Measurements from ENCODE around the gene ZNF841. TPM values are rescaled to one million over a fixed set of nuclear protein-coding genes. Genes with fewer than 3 reads are reported as not detected.
"Not testable (repeated sequence)": the region's sequence is repeated elsewhere in the genome, so short reads cannot be mapped to it uniquely, and the experiment has no call there.

The ZNF841 gene
- total and polyA plus RNA-seq, 2 experiments from 2014 or later = 7.3 to 24.5 TPM

DNA sequence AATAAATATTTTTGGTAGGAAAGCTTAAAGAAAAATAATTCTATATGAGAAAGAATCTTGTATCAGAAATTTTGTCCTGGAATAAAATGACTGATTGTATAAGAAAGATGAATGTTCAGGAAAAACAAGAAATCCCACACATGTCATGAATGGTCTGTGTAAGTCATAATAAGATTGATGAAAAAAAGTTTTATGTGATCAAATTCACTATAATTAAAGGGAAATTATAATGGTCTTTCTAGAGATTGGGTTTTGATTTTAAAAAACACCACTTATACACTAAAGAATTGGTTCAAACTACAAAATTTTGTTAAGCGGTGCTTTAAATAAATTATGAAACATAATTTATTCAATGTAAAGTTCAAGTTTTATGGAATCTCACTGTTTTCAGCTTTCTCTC lies 7.2 kb upstream of the ZNF841 start:
- Histone ChIP-seq H3K36me3 (ENCODE audit: low read depth) (no peaks in the 10 kb centered on the region), H3K9ac (no peak overlapping the region), H3K27me3 (replicated peaks; ENCODE audit: insufficient read depth) (no peaks in the 10 kb centered on the region), H3K4me3 (no peak overlapping the region), H3K4me2 (ENCODE audit: unreplicated experiment) (no peak overlapping the region), H3K27ac (no peak overlapping the region), H2AFZ (no peak overlapping the region), H3K79me2 (ENCODE audit: insufficient read depth) (no peaks in the 10 kb centered on the region), H3K4me1 (ENCODE audit: insufficient read depth) (no peaks in the 10 kb centered on the region), H3K9me3 (ENCODE audit: low read depth) (no peaks in the 10 kb centered on the region), H3K9me2 (ENCODE audit: insufficient read depth) (no peaks in the 10 kb centered on the region), H3F3A (ENCODE audit: insufficient read depth) (no peaks in the 10 kb centered on the region), H4K20me1 (ENCODE audit: insufficient read depth) (no peaks in the 10 kb centered on the region)
- TF ChIP-seq EZH2 (IDR thresholded peaks at IDR 0.05; ENCODE audit: insufficient read depth, poor library complexity, severe bottlenecking) = no peak
- no peak for TF ChIP-seq EZH2phosphoT487 (IDR thresholded peaks at IDR 0.05; ENCODE audit: insufficient read depth, low read depth)
- in situ Hi-C loops (cut with MboI) = no loop called here
- WGBS, 2 experiments (ENCODE audit: low coverage in 1 of 2, low lambda C conversion rate in 2 of 2, missing lambda C conversion rate in 2 of 2) = 79 to 81% methylated on average over 1 of the region's 1 CpG
- DNase-seq = no peak

DNA sequence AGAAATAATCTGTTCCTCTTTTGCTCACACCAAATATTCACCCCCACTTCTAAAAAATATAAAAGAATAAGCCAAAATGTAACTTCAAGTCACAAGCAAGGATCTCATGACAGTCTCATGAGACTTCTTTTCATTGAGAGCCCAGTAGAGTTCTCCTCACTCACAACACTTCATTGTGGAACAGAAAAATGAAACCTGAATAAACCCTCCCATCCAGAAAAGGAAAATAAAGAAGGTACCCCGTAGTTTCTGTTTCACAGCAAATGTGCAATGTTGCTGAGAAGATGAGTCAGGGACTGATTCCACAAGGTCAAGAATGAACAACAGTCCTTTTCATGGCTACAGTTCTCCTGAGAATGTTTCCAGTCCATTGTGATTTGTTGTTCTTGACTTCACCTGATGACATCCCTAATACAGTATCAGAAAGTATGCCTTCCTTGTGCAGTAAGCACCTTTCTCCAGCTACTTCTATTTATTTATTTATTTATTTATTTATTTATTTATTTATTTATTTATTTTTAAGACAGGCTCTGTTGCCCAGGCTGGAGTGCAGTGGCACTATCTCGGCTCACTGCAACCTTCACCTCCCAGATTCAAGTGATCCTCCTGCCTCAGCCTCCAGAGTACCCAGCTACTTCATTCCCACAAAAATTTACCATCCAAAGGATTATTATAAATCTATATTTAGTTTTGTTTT lies 6.4 kb upstream of the ZNF841 start:
- 48 to 54% methylated on average over 2 of the region's 2 CpGs for WGBS, 2 experiments (ENCODE audit: low coverage in 1 of 2, low lambda C conversion rate in 2 of 2, missing lambda C conversion rate in 2 of 2)
- H3K9ac ChIP-seq = no peak overlapping the region
- H3F3A ChIP-seq (ENCODE audit: insufficient read depth) = no peaks in the 10 kb centered on the region
- no peak for TF ChIP-seq EZH2phosphoT487 (IDR thresholded peaks at IDR 0.05; ENCODE audit: insufficient read depth, low read depth)
- TF ChIP-seq EZH2 (IDR thresholded peaks at IDR 0.05; ENCODE audit: insufficient read depth, poor library complexity, severe bottlenecking) = no peak
- no peak overlapping the region for H3K27ac ChIP-seq
- H3K9me3 ChIP-seq (ENCODE audit: low read depth) = no peaks in the 10 kb centered on the region
- no peak for DNase-seq
- in situ Hi-C loops (cut with MboI) = no loop called here
- no peaks in the 10 kb centered on the region for H3K4me1 ChIP-seq (ENCODE audit: insufficient read depth)
- H3K36me3 ChIP-seq (ENCODE audit: low read depth) = no peaks in the 10 kb centered on the region
- H3K27me3 ChIP-seq (replicated peaks; ENCODE audit: insufficient read depth) = no peaks in the 10 kb centered on the region
- no peak overlapping the region for H3K4me2 ChIP-seq (ENCODE audit: unreplicated experiment)
- H3K79me2 ChIP-seq (ENCODE audit: insufficient read depth) = no peaks in the 10 kb centered on the region
- H3K9me2 ChIP-seq (ENCODE audit: insufficient read depth) = no peaks in the 10 kb centered on the region
- H4K20me1 ChIP-seq (ENCODE audit: insufficient read depth) = no peaks in the 10 kb centered on the region
- H2AFZ ChIP-seq = no peak overlapping the region
- no peak overlapping the region for H3K4me3 ChIP-seq

DNA sequence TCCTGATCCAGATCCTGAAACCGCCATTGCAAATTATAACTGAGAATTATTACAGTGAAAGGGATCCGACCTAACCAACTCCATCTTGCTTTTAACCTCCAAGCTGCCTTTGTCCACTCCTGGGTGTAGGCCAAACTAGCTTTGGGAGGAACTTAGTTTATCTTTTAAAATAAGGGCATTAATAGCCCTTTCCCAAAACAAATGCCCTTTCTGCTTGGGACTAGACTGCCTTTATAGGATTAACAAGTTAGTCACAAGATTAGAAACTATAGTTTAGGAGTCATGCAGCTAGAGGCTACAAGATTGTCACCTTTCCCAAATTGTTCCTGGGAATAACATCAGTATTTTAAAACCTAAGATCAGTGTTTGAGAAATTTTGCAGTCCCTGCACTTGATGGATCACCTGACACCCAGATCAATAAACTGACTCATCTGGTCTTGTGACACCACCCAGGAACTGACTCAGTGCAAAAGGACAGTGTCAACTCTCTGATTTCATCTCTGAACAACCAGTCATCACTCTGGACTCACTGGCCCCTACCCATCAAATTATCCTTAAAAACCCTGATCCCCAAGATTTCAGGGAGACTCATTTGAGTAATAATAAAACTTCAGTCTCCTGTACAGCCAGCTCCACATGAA lies 4.1 kb upstream of the ZNF841 start:
- Histone ChIP-seq H3K79me2 (ENCODE audit: insufficient read depth) (peaks cover 9% of the 10 kb centered on the region), H3K27me3 (replicated peaks; ENCODE audit: insufficient read depth) (no peaks in the 10 kb centered on the region), H3K9me3 (ENCODE audit: low read depth) (no peaks in the 10 kb centered on the region), H3K4me3 (no peak overlapping the region), H3F3A (ENCODE audit: insufficient read depth) (peaks cover 9% of the 10 kb centered on the region), H3K36me3 (ENCODE audit: low read depth) (no peaks in the 10 kb centered on the region), H3K4me1 (ENCODE audit: insufficient read depth) (no peaks in the 10 kb centered on the region), H3K9me2 (ENCODE audit: insufficient read depth) (no peaks in the 10 kb centered on the region), H4K20me1 (ENCODE audit: insufficient read depth) (no peaks in the 10 kb centered on the region), H2AFZ (no peak overlapping the region), H3K27ac (no peak overlapping the region), H3K4me2 (ENCODE audit: unreplicated experiment) (no peak overlapping the region), H3K9ac (no peak overlapping the region)
- in situ Hi-C loops (cut with MboI) = no loop called here
- WGBS, 2 experiments (ENCODE audit: low coverage in 1 of 2, low lambda C conversion rate in 2 of 2, missing lambda C conversion rate in 2 of 2) = 68 to 81% methylated on average over 2 of the region's 2 CpGs
- TF ChIP-seq EZH2 (IDR thresholded peaks at IDR 0.05; ENCODE audit: insufficient read depth, poor library complexity, severe bottlenecking) = no peak
- TF ChIP-seq EZH2phosphoT487 (IDR thresholded peaks at IDR 0.05; ENCODE audit: insufficient read depth, low read depth) = no peak
- DNase-seq = no peak

DNA sequence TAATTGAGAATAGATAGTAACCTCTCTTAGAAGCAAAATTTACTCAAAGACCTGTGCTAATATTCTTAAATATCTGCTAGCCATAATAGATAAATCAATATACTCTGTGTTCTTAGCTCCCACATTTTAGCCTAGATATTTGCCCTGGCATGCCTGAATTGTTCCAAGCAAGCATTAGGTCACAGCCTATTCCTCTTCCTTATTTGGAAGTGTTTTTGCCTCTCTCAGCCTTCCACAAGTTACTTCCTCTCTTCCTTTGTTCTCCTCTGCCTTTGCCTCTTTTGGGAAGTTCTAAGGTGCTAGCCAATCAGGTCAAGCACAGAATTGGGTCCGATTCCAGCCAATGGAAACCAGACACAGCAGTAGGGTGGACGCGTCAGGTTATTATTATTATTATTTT lies 851 bp upstream of the ZNF841 start:
- H3K9ac ChIP-seq; H3K9me3 ChIP-seq (ENCODE audit: low read depth); H3K4me1 ChIP-seq (ENCODE audit: insufficient read depth); H3K9me2 ChIP-seq (ENCODE audit: insufficient read depth); in situ Hi-C loops (cut with MboI); H3K27me3 ChIP-seq (replicated peaks; ENCODE audit: insufficient read depth); H4K20me1 ChIP-seq (ENCODE audit: insufficient read depth); H3K4me3 ChIP-seq; DNase-seq: not testable (repeated sequence)
- peak overlapping the region; percentile 46 for H3K4me2 ChIP-seq (ENCODE audit: unreplicated experiment)
- peaks cover 22% of the 10 kb centered on the region for H3F3A ChIP-seq (ENCODE audit: insufficient read depth)
- WGBS, 2 experiments (ENCODE audit: low coverage in 1 of 2, low lambda C conversion rate in 2 of 2, missing lambda C conversion rate in 2 of 2) = 79 to 83% methylated on average over 3 of the region's 3 CpGs
- peak overlapping the region; percentile 93 for H2AFZ ChIP-seq
- H3K36me3 ChIP-seq (ENCODE audit: low read depth) = peaks cover 14% of the 10 kb centered on the region
- peak overlapping the region; percentile 29 for H3K27ac ChIP-seq
- H3K79me2 ChIP-seq (ENCODE audit: insufficient read depth) = peaks cover 41% of the 10 kb centered on the region

All from GM23248 (cell line).